HL-60 (cell line): ENCODE data around the gene COMMD1.

Experiments used
- POLR2AphosphoS5 ChIP-seq: IDR thresholded peaks from 2 replicates; pipeline ENCODE4 v1.6.1; 2012; ENCODE audit warnings: low read depth
- REST ChIP-seq: IDR thresholded peaks from 2 replicates; pipeline ENCODE4 v1.6.1; 2012; ENCODE audit warnings: low read depth; ENCODE audit not compliant: insufficient replicate concordance
- TF ChIP-seq, protein P1 (sequence below): IDR thresholded peaks from one replicate; pipeline ENCODE4 v1.5.1; 2011; ENCODE audit warnings: low read length, control low read depth, inconsistent platforms; ENCODE audit not compliant: insufficient read depth

GRCh38 chr2:62040926-62041325 is 135.5 kb downstream of the COMMD1 start:
- TF ChIP-seq, protein P1, sequence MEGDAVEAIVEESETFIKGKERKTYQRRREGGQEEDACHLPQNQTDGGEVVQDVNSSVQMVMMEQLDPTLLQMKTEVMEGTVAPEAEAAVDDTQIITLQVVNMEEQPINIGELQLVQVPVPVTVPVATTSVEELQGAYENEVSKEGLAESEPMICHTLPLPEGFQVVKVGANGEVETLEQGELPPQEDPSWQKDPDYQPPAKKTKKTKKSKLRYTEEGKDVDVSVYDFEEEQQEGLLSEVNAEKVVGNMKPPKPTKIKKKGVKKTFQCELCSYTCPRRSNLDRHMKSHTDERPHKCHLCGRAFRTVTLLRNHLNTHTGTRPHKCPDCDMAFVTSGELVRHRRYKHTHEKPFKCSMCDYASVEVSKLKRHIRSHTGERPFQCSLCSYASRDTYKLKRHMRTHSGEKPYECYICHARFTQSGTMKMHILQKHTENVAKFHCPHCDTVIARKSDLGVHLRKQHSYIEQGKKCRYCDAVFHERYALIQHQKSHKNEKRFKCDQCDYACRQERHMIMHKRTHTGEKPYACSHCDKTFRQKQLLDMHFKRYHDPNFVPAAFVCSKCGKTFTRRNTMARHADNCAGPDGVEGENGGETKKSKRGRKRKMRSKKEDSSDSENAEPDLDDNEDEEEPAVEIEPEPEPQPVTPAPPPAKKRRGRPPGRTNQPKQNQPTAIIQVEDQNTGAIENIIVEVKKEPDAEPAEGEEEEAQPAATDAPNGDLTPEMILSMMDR, result no peak
- TF ChIP-seq POLR2AphosphoS5 (no peak), REST (no peak)
